ENCODE data around the gene MOB3B. TPM values are rescaled to one million over a fixed set of nuclear protein-coding genes. Genes with fewer than 3 reads are reported as not detected.

Gene MOB3B
- total RNA-seq, 2 experiments from 2014 or later: 0.25 to 0.30 TPM

DNA sequence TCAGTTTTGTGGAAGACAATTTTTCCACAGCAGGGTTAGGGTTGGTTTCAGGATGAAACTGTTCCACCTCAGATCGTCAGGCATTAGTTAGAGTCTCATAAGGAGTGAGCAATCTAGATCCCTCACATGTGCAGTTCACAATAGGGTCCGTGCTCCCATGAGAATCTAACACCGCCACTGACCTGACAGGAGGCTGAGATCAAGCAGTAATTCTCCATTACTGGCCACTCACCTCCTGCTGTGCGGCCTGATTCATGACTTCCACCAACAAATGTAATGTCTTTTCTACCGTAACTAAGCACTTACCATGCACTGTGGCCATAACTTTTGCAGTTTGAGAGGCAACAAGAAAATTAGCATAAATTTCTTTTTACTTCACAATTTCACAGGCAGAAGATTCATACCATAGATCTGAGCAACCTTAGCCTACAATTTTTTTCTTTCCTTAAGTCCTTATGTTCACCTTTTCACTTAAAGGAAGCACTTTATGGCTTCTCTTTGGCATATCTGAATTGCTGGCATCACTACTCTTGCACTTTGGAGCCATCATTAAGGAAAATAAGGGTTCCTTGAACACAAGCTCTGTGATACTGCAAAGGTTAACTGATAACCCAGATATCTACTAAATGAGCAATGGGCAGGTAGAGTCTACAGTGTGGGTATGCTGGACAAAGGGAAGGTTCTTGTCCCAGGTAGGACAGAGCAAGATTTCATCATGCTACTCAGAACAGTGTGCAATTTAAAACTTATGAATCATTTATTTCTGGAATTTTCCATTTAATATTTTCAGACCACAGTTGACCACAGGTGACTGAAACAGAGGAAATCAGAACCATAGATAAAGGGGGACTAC lies 88.5 kb downstream of the MOB3B start:
- H3K27me3 ChIP-seq (ENCODE audit: control insufficient read depth in 1 of 2, insufficient read depth in 2 of 2, low read length in 2 of 2): no peaks in the 10 kb centered on the region
- Mint-ChIP-seq H3K27ac (no peak overlapping the region), H3K4me3 (no peak overlapping the region), H3K27me3 (no peaks in the 10 kb centered on the region), H3K36me3 (ENCODE audit: low read depth) (no peaks in the 10 kb centered on the region), H3K9me3 (no peaks in the 10 kb centered on the region), H3K4me1 (ENCODE audit: low read depth) (no peaks in the 10 kb centered on the region)
- no peaks in the 10 kb centered on the region for H3K4me1 ChIP-seq (ENCODE audit: insufficient read depth, low read length)
- H3K36me3 ChIP-seq (ENCODE audit: insufficient read depth, low read length): no peaks in the 10 kb centered on the region
- ChIA-PET CTCF (no interaction called here), POLR2A (no interaction called here)
- no peak overlapping the region for H3K4me3 ChIP-seq (ENCODE audit: low read length)
- no peak for DNase-seq
- intact Hi-C loops (cut with DNase I, micrococcal nuclease): no loop called here
- H3K27ac ChIP-seq (ENCODE audit: low read depth in 1 of 2, low read length in 2 of 2): no peak overlapping the region
- ATAC-seq (ENCODE audit: poor library complexity): no peak
- no peak for TF ChIP-seq CTCF (IDR thresholded peaks at IDR 0.05)
- H3K9me3 ChIP-seq (ENCODE audit: control insufficient read depth in 1 of 2, insufficient read depth in 1 of 2, low read length in 2 of 2): no peaks in the 10 kb centered on the region

DNA sequence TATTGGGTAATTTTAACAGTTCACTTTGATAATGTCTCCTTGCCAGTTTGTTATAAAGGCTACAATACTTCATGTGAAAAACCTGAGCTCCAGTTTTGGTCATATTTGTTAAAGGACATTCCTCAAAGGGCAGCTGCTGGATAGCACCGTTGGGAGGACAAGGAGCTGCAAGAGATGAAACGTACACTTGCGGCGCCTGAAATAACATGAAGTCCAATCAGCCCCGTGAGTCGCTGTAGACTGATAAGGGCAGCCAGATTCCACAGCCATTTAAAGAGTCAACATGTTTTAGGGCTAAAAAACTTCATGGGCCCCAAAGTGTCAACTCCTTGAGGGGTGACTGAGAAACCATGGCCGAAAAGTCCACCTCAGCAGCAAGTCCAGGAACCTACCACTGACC lies 91.1 kb downstream of the MOB3B start:
- H3K4me1 Mint-ChIP-seq (ENCODE audit: low read depth): no peaks in the 10 kb centered on the region
- H3K27me3 Mint-ChIP-seq: no peaks in the 10 kb centered on the region

GRCh38 chr9:27437652-27438373 lies 91.8 kb downstream of the MOB3B start:
- H3K4me3 ChIP-seq (ENCODE audit: low read length): no peak overlapping the region
- no peaks in the 10 kb centered on the region for H3K4me1 Mint-ChIP-seq (ENCODE audit: low read depth)
- H3K36me3 Mint-ChIP-seq (ENCODE audit: low read depth): no peaks in the 10 kb centered on the region
- H3K27me3 ChIP-seq (ENCODE audit: control insufficient read depth in 1 of 2, insufficient read depth in 2 of 2, low read length in 2 of 2): no peaks in the 10 kb centered on the region
- no peak overlapping the region for H3K4me3 Mint-ChIP-seq
- H3K36me3 ChIP-seq (ENCODE audit: insufficient read depth, low read length): no peaks in the 10 kb centered on the region
- no peak overlapping the region for H3K27ac Mint-ChIP-seq
- intact Hi-C loops (cut with DNase I, micrococcal nuclease): loop anchor here in 1 of 2 experiments (10.0 kb wide), 1 partner anchor 47 kb away; no protein-coding TSS in a partner anchor
- H3K27me3 Mint-ChIP-seq: no peaks in the 10 kb centered on the region
- DNase-seq: no peak
- ATAC-seq (ENCODE audit: poor library complexity): no peak
- H3K27ac ChIP-seq (ENCODE audit: low read depth in 1 of 2, low read length in 2 of 2): no peak overlapping the region
- no peaks in the 10 kb centered on the region for H3K9me3 Mint-ChIP-seq
- POLR2A ChIA-PET: no interaction called here
- H3K9me3 ChIP-seq (ENCODE audit: control insufficient read depth in 1 of 2, insufficient read depth in 1 of 2, low read length in 2 of 2): no peaks in the 10 kb centered on the region
- CTCF ChIA-PET: no interaction called here
- H3K4me1 ChIP-seq (ENCODE audit: insufficient read depth, low read length): no peaks in the 10 kb centered on the region
- no peak for TF ChIP-seq CTCF (IDR thresholded peaks at IDR 0.05)

More for the DNA sequence above, 91.1 kb downstream of the MOB3B start:
- DNase-seq (no peak), ATAC-seq (ENCODE audit: poor library complexity) (no peak)
- Mint-ChIP-seq H3K36me3 (ENCODE audit: low read depth) (no peaks in the 10 kb centered on the region), H3K4me3 (no peak overlapping the region), H3K27ac (no peak overlapping the region), H3K9me3 (no peaks in the 10 kb centered on the region)
- ChIA-PET CTCF (no interaction called here), POLR2A (no interaction called here)
- Histone ChIP-seq H3K9me3 (ENCODE audit: control insufficient read depth in 1 of 2, insufficient read depth in 1 of 2, low read length in 2 of 2) (no peaks in the 10 kb centered on the region), H3K4me1 (ENCODE audit: insufficient read depth, low read length) (no peaks in the 10 kb centered on the region), H3K27ac (ENCODE audit: low read depth in 1 of 2, low read length in 2 of 2) (no peak overlapping the region), H3K4me3 (ENCODE audit: low read length) (no peak overlapping the region), H3K27me3 (ENCODE audit: control insufficient read depth in 1 of 2, insufficient read depth in 2 of 2, low read length in 2 of 2) (no peaks in the 10 kb centered on the region), H3K36me3 (ENCODE audit: insufficient read depth, low read length) (no peaks in the 10 kb centered on the region)
- intact Hi-C loops (cut with DNase I, micrococcal nuclease): loop anchor here in 1 of 2 experiments (10.0 kb wide), 1 partner anchor 46 kb away; no protein-coding TSS in a partner anchor
- TF ChIP-seq CTCF (IDR thresholded peaks at IDR 0.05): no peak
